Kidney epithelial cell (primary cell): ENCODE data around the gene TEFM. TPM values are rescaled to one million over a fixed set of nuclear protein-coding genes. Genes with fewer than 3 reads are reported as not detected.
"Not testable (repeated sequence)": the region's sequence is repeated elsewhere in the genome, so short reads cannot be mapped to it uniquely, and the experiment has no call there.

Experiments used
- DNase-seq: peaks from one replicate; pipeline ENCODE4 v3.0.0-alpha.2; 2010; ENCODE audit warnings: low read depth
- H3K27me3 ChIP-seq: 2 replicates; pipeline ENCODE4 v1.6.0; 2011; ENCODE audit warnings: low read length; ENCODE audit not compliant: control insufficient read depth, insufficient read depth
- H3K36me3 ChIP-seq: 2 replicates; pipeline ENCODE4 v1.5.1; 2011; ENCODE audit warnings: low read length; ENCODE audit not compliant: control insufficient read depth, insufficient read depth
- H3K4me3 ChIP-seq: 2 replicates; pipeline ENCODE4 v1.5.1; 2011; ENCODE audit warnings: low read depth, mild to moderate bottlenecking, control low read depth, low read length
- CTCF ChIP-seq: IDR thresholded peaks from 2 replicates; pipeline ENCODE4 v1.5.1; 2011; ENCODE audit warnings: mild to moderate bottlenecking, moderate library complexity, low read length, control low read depth, inconsistent platforms; ENCODE audit not compliant: insufficient read depth, poor library complexity, severe bottlenecking
- total RNA-seq: library from RNA; depleted of rRNA; stranded (reverse); fragments of >200 nt; gene quantifications from 2 replicates; pipeline ENCODE4 v1.2.3, GENCODE V29; 2015

TEFM gene
- total RNA-seq, 1 donor from 2014 or later, result 7.8 TPM

- no peak for DNase-seq
- Histone ChIP-seq H3K4me3 (no peak overlapping the region), H3K27me3 (no peaks in the 10 kb centered on the region), H3K36me3 (no peaks in the 10 kb centered on the region)
- no peak for TF ChIP-seq CTCF
These were observed 41.8 kb upstream of the TEFM start for GRCh38 chr17:30947796-30948195.

DNA sequence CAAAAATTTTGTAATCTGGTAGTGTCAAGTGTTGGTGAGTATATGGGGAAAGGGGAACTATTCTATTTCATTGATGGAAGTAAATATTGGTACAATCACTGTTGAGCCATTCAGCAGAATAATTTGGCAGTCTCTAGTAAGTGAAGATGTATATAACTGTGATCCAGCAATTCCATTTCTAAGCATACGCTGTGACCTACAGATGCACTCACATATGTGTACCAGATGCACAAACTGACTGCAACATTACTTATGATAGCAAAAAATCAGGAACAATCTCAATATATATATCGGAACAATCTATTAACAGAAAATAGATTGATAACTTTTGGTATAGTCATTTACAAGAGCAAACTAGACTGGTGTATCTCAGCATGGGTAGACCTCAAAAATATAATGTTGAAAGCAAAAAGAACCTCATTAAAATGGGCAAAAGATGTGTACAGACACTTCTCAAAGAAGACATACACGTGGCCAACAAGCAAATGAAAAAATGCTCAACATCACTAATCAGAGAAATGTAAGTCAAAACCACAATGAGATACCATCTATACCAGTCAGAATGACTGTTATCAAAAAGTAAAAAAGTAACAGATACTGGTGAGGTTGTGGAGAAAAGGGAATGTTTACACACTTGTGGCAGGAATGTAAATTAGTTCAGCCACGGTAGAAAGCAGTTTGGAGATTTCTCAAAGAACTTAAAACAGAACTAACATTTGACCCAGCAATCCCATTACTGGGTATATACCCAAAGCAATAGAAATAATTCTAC lies 36.5 kb upstream of the TEFM start:
- no peak for TF ChIP-seq CTCF
- Histone ChIP-seq H3K36me3 (no peaks in the 10 kb centered on the region), H3K4me3 (no peak overlapping the region), H3K27me3 (no peaks in the 10 kb centered on the region)
- DNase-seq, result no peak

DNA sequence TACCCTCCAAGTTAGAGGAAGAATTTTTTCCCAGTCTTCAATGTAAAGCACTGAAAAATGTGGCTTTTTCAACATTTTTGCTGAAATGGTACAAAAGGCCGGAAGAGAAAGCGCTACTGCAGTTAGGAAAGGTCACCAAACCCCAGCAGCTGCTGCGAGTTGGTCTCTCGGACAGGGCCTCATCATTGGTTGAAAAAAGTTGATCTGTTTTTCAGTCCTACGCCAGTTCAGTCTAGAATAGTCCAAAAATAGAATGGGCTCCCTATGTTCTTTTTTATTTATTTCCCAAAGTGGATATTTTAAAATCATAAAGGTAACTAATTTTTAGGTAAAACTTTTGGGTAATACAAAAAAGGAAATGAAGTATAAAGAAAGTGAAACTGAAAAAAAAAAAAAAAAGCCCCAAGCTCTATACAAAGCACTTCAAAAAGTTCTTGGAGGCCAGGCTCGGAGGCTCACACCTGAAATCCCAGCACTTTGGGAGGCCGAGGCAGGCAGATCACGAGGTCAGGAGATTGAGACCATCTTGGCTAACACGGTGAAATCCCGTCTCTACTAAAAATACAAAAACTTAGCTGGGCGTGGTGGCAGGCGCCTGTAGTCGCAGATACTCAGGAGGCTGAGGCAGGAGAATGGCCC lies 33.1 kb upstream of the TEFM start:
- no peaks in the 10 kb centered on the region for H3K36me3 ChIP-seq
- DNase-seq, result no peak
- no peak for TF ChIP-seq CTCF
- H3K27me3 ChIP-seq, result no peaks in the 10 kb centered on the region
- H3K4me3 ChIP-seq, result no peak overlapping the region

DNA sequence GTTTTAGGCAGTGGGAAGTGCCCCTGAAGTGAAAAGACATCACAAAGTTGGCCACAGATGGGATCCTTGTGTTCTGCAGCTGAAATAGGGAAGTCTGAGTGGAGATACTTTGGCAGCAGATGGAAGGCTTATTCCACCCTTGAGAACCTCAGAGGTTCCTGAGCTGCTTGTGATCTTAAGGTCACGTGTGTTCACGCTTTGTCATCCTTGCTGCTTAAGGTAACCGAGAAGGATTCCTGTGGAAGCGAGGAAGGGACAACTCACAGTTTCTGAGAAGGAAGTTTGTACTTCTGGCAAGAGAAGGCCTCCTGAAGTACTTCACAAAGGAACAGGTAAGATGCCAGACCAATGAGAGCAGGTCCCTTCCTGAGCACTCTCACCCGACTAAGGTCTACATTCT lies 27.9 kb upstream of the TEFM start:
- TF ChIP-seq CTCF, result no peak
- H3K4me3 ChIP-seq, result no peak overlapping the region
- DNase-seq, result no peak
- H3K27me3 ChIP-seq, result no peaks in the 10 kb centered on the region
- H3K36me3 ChIP-seq, result no peaks in the 10 kb centered on the region

DNA sequence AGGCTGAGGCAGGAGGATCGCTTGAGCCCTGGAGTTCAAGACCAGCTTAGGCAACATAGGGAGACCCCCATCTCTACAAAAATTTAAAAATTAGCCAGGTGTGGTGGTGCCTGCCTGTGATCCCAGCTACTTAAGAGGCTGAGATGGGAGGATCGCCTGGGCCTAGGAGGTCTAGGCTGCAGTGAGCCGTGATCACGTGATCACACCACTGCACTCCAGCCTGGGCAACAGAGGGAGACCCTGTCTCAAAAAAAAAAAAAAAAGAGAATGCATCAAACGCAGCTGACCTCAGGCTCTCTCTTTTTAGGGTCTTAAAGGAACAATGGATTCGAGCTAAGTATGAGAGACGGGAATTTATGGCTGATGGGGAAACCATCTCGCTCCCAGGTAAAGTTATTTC lies 25.5 kb upstream of the TEFM start:
- H3K36me3 ChIP-seq, H3K27me3 ChIP-seq, DNase-seq, H3K4me3 ChIP-seq: not testable (repeated sequence)

DNA sequence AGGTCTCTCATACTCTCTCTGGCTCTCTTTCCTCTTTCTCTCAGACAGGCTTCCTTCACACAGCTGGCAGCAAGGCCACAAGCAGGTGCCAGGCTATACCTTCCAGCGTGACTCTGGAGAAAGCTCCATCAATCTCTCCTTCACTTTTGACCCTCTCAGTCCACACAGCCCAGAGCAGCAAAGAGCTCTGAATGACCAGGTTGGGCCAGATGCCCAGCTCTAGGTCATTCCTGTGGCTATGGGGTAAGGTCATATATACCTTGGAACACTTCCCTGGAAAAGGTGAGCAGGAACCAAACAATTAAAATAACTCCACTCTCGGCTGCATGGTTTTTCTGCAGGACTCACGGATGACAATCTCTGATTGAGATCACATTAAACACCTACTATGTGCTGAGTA lies 24.5 kb upstream of the TEFM start:
- TF ChIP-seq CTCF, result no peak
- Histone ChIP-seq H3K27me3 (no peaks in the 10 kb centered on the region), H3K4me3 (no peak overlapping the region), H3K36me3 (no peaks in the 10 kb centered on the region)
- DNase-seq, result no peak

GRCh38 chr17:30929861-30930260 lies 23.8 kb upstream of the TEFM start:
- H3K4me3 ChIP-seq, H3K36me3 ChIP-seq, DNase-seq, H3K27me3 ChIP-seq: not testable (repeated sequence)
